GM10248 (cell line): Measurements from ENCODE around the gene SLMAP.
"Not testable (repeated sequence)": the region's sequence is repeated elsewhere in the genome, so short reads cannot be mapped to it uniquely, and the experiment has no call there.

ENCODE experiments used
- CTCF ChIA-PET: fragments of 300-600 bp; sonication (Branson Sonifier 250); formaldehyde crosslinking; extraction: SDS; loops from one replicate; lab custom pipeline; 2021; ENCODE audit warnings: antibody characterized with exemption; lab: Yijun Ruan, JAX
- POLR2A ChIA-PET: fragments of 350-650 bp; sonication (Branson Sonifier 250); formaldehyde crosslinking; extraction: SDS; loops from one replicate; lab custom pipeline; 2020; ENCODE audit warnings: antibody characterized with exemption; lab: Yijun Ruan, JAX
- DNase-seq: peaks from one replicate; pipeline ENCODE4 v3.0.0; 2012; ENCODE audit errors: extremely low spot score
- TF ChIP-seq, protein P1 (sequence below): IDR thresholded peaks from 2 replicates; pipeline ENCODE4 v1.5.1; 2012; ENCODE audit warnings: mild to moderate bottlenecking, low read depth; ENCODE audit errors: extremely low read depth, missing control alignments, control extremely low read depth

SLMAP gene

DNA sequence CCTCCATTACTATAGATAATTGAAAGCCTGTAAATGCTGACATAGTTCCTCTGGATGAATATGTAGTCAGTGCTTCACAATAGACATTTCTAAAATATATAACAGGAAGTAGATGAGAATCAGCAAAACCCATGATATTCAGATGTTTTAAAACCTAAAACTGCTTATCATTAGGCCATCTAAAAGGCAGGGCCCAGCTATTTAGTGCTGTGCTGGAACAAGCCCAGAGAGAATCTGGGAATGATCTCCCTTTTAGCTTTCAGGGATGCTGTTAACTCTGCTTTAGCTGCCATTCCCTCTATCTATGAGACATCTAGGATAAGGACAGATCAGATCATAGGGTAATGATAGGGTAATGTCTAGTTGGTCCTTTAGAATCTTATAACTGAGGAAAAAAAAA, 106.8 kb downstream of the SLMAP start:
- CTCF ChIA-PET: interaction anchor here (0.8 to 1.0 kb wide), 4 partner anchors 9 to 44 kb away, joined by 3 to 5 read pairs (median 4); no protein-coding TSS in a partner anchor
- no peak for DNase-seq
- POLR2A ChIA-PET: no interaction called here
- TF ChIP-seq, protein P1, sequence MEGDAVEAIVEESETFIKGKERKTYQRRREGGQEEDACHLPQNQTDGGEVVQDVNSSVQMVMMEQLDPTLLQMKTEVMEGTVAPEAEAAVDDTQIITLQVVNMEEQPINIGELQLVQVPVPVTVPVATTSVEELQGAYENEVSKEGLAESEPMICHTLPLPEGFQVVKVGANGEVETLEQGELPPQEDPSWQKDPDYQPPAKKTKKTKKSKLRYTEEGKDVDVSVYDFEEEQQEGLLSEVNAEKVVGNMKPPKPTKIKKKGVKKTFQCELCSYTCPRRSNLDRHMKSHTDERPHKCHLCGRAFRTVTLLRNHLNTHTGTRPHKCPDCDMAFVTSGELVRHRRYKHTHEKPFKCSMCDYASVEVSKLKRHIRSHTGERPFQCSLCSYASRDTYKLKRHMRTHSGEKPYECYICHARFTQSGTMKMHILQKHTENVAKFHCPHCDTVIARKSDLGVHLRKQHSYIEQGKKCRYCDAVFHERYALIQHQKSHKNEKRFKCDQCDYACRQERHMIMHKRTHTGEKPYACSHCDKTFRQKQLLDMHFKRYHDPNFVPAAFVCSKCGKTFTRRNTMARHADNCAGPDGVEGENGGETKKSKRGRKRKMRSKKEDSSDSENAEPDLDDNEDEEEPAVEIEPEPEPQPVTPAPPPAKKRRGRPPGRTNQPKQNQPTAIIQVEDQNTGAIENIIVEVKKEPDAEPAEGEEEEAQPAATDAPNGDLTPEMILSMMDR: no peak

DNA sequence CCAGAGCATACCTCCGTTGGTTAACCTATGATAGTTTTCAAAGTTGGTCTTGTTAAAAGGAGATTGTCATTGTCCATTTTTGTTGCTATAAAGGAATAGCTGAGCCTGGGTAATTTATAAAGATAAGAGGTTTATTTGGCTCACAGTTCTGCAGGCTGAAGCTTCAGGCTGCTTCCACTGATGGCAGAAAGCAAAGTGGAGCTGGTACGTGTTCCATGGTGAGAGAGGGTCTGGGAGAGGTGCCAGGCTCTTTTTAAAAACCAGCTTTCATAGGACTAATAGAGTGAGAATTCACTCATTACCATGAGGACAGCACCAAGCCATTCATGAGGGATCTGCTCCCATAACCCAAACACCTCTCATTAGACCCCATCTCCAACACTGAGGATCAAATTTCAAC, 107.3 kb downstream of the SLMAP start:
- POLR2A ChIA-PET: no interaction called here

DNA sequence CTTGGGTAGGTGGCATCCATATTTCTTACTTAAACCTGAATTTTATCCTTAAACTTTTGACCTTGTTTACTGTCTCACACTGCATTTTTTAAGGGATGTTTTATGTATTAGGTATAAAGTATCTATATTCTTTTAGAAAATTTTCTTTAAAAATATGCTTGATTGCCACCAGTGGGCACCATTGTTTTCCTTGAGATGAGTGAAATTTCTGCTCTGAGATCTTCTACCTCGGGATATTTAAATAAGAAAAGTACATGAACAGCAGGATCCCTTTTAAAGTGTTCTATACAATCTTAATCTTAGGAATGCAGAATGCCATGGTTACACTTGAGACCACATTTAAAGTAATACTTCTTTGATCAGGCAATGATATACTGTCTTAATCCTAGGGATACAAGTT, 108.7 kb downstream of the SLMAP start:
- ChIA-PET CTCF (interaction anchor here (0.9 kb wide), 1 partner anchor 19 kb away, joined by 3 read pairs; no protein-coding TSS in a partner anchor), POLR2A (no interaction called here)
- TF ChIP-seq, protein P1: no peak
- no peak for DNase-seq

More for the DNA sequence above, 107.3 kb downstream of the SLMAP start:
- CTCF ChIA-PET: interaction anchor here (0.8 to 1.0 kb wide), 4 partner anchors 8 to 43 kb away, joined by 3 to 5 read pairs (median 4); no protein-coding TSS in a partner anchor
- TF ChIP-seq, protein P1: no peak
- no peak for DNase-seq

DNA sequence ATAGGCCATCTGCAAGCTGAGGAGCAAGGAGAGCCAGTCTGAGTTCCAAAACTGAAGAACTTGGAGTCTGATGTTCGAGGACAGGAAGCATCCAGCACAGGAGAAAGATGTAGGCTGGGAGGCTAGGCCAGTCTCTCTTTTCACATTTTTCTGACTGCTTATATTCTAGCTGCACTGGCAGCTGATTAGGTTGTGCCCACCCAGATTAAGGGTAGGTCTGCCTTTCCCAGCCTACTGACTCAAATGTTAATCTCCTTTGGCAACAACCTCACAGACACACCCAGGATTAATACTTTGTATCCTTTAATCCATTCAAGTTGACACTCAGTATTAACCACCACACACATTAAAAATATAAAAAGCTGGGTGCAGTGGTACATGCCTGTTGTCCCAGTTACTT, 113.0 kb downstream of the SLMAP start:
- CTCF ChIA-PET: interaction anchor here (1.3 kb wide), 1 partner anchor 15 kb away, joined by 4 read pairs; no protein-coding TSS in a partner anchor
- DNase-seq, POLR2A ChIA-PET: not testable (repeated sequence)

GRCh38 chr3:57872606-57873005, 116.5 kb downstream of the SLMAP start:
- ChIA-PET CTCF (interaction anchor here (1.1 to 2.6 kb wide), 3 partner anchors 9 to 20 kb away, joined by 3 to 5 read pairs (median 5); no protein-coding TSS in a partner anchor), POLR2A (no interaction called here)
- TF ChIP-seq, protein P1: no peak
- no peak for DNase-seq

DNA sequence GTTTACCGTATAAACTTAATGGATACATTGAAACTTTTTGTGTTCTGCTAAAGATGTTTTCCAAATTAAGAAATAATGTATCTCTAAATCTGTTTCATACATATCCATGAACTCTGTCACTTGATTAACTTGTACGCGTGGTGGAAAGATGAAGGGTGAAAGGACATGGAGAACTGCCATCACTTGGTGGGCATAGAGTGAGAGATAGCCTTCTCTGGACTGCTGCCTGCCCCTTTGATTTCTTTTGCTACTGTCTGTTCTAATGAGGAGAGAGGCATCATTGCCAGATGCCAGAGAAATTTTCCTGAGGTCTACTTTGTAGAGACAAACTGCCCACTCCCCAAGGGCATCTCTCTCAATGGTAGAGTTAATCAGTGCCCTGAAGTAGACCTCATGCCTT, 120.5 kb downstream of the SLMAP start:
- ChIA-PET POLR2A (no interaction called here), CTCF (no interaction called here)
- DNase-seq: no peak
- TF ChIP-seq, protein P1: no peak

DNA sequence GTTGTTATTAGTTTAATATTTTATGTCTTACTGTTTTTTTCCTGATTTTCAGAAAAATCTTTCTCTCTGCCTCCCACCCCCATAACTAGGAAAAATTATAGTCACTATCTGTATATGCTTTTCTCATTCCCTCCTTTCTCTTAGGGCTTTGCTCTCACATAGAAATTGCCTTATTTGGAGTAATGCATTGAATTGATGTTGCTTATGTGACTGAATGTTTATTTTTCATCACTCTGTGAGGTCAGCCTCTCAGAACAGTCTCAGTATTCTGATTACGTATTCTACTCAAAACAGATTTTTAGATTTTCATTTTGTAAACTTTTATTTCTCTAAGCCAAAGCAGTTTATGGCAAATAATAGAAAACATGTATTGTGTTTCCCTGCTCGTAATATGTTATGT, 121.0 kb downstream of the SLMAP start:
- TF ChIP-seq, protein P1: no peak
- ChIA-PET CTCF (no interaction called here), POLR2A (no interaction called here)
- no peak for DNase-seq

DNA sequence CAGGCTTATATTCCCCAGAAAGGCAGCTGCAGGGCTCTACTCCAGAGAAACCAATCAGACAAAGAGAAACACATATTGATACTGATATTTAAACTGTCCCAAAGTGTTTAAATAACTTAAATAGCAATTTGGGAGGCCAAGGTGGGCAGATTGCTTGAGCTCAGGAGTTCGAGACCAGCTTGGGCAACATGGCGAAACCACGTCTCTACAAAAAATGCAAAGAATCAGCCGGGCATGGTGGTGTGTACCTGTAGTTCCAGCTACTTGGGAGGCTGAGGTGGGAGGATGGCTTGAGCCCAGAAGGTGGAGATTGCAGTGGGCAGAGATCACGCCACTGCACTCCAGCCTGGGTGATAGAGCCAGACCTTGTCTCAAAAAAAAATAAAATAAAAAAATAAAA, 128.3 kb downstream of the SLMAP start:
- CTCF ChIA-PET, POLR2A ChIA-PET, DNase-seq: not testable (repeated sequence)
